ENCODE measurements around the gene PODXL. TPM values are rescaled to one million over a fixed set of nuclear protein-coding genes. Genes with fewer than 3 reads are reported as not detected.
A peak's percentile ranks its signal among the peaks of the same experiment; 100 is the strongest.

PODXL gene
- total and polyA plus RNA-seq, 2 of the 8 experiments (the other 6 are each of a cell fraction or from before 2014, with no cell fraction given): 638 to 925 TPM

GRCh38 chr7:131513245-131514061, 43.0 kb downstream of the PODXL start:
- H2AK5ac ChIP-seq (ENCODE audit: low read depth, low read length): no peak overlapping the region
- H4K8ac ChIP-seq (ENCODE audit: extremely low read depth, insufficient read depth, low read length): 0 out of 2 replicates have a peak overlapping the region, but pooled peaks have one; percentile 17
- ChIA-PET POLR2A (ENCODE audit: partially characterized antibody) (interaction anchor here (0.6 to 1.5 kb wide), 7 partner anchors 9 to 163 kb away, joined by 3 to 4 read pairs (median 4); no protein-coding TSS in a partner anchor), CTCF (ENCODE audit: partially characterized antibody) (interaction anchor here (0.6 to 6.7 kb wide), 24 partner anchors 9 to 491 kb away, joined by 3 to 60 read pairs (median 4); no protein-coding TSS in a partner anchor)
- peak overlapping the region in 1 of 2 experiments; percentile 0; a peak in 1 of 4 replicates for H3K4me2 ChIP-seq (ENCODE audit: insufficient read depth in 1 of 2, low read depth in 2 of 2, low read length in 2 of 2)
- no peaks in the 10 kb centered on the region for H3K9me3 ChIP-seq (ENCODE audit: insufficient read depth in 2 of 2, low read depth in 1 of 2, low read length in 1 of 2)
- peaks cover 26 to 53% (median 31%) of the 10 kb centered on the region in 4 experiments for H3K36me3 ChIP-seq (ENCODE audit: control insufficient read depth in 2 of 4, insufficient read depth in 4 of 4, low read length in 3 of 4)
- WGBS, 2 experiments (ENCODE audit: extremely low coverage in 1 of 2, insufficient coverage in 1 of 2, insufficient read length in 1 of 2, insufficient replicate concordance in 2 of 2, low coverage in 1 of 2, low lambda C conversion rate in 2 of 2, missing lambda C conversion rate in 1 of 2): 45% methylated on average over 11 of the region's 11 CpGs; no CpG with 5 or more reads in 1 of the 2 experiments
- peak overlapping the region; percentile 25; the same call in 1 of the 2 replicates for H3K27ac ChIP-seq (ENCODE audit: low read depth, low read length)
- no peak overlapping the region for H3K9ac ChIP-seq (replicated peaks in 1 of 4; ENCODE audit: extremely low read depth in 1 of 4, low read depth in 3 of 4, low read length in 3 of 4)
- H3K56ac ChIP-seq (replicated peaks; ENCODE audit: insufficient read length, low read depth, low read length): no peak overlapping the region
- H3K23me2 ChIP-seq (ENCODE audit: low read depth, low read length): no peaks in the 10 kb centered on the region
- H4K5ac ChIP-seq (ENCODE audit: insufficient read length, low read depth, low read length): no peak overlapping the region
- H3K4me1 ChIP-seq (replicated peaks in 1 of 4; ENCODE audit: control insufficient read depth in 3 of 4, insufficient read depth in 4 of 4, low read length in 3 of 4): peaks cover 0 to 8% (median 3%) of the 10 kb centered on the region in 4 experiments; a peak in 5 of 7 replicates
- H2BK20ac ChIP-seq (ENCODE audit: low read length): no peak overlapping the region
- no peak overlapping the region for H2AFZ ChIP-seq (ENCODE audit: low read length)
- H2BK120ac ChIP-seq (replicated peaks; ENCODE audit: low read depth, low read length): no peak overlapping the region
- peak overlapping the region; percentile 40 for H3K4ac ChIP-seq (replicated peaks; ENCODE audit: insufficient read length, low read depth, low read length)
- H3K79me1 ChIP-seq (ENCODE audit: low read depth, low read length): peaks cover 11% of the 10 kb centered on the region
- H3K79me2 ChIP-seq (ENCODE audit: control insufficient read depth in 1 of 2, insufficient read depth in 2 of 2, low read length in 2 of 2): peaks cover 33 to 95% of the 10 kb centered on the region in 2 experiments
- no peak overlapping the region for H2BK15ac ChIP-seq (ENCODE audit: low read length)
- DNase-seq (ENCODE audit: low read depth in 1 of 2, low spot score in 2 of 2): peak; percentile 74 to 94
- H3K4me3 ChIP-seq (ENCODE audit: extremely low read depth in 1 of 4, insufficient read depth in 2 of 4, low read depth in 3 of 4, low read length in 4 of 4): no peak overlapping the region
- H2BK5ac ChIP-seq (ENCODE audit: low read depth, low read length): no peak overlapping the region; the same call in 1 of the 2 replicates
- no peak overlapping the region for H2BK12ac ChIP-seq (ENCODE audit: low read depth, low read length)
- no peaks in the 10 kb centered on the region for H3K27me3 ChIP-seq (replicated peaks in 1 of 4; ENCODE audit: control insufficient read depth in 3 of 4, extremely low read depth in 1 of 4, insufficient read depth in 3 of 4, low read length in 3 of 4)
- H3K23ac ChIP-seq (ENCODE audit: insufficient read length): no peak overlapping the region
- no peak overlapping the region for H3K14ac ChIP-seq (ENCODE audit: insufficient read length)
- peaks cover 54 to 56% of the 10 kb centered on the region in 2 experiments for H4K20me1 ChIP-seq (replicated peaks in 1 of 2; ENCODE audit: control insufficient read depth in 1 of 2, insufficient read depth in 2 of 2, low read length in 2 of 2)
- no peak for FAIRE-seq
- no peak overlapping the region for H4K91ac ChIP-seq (replicated peaks; ENCODE audit: insufficient read length, low read length)
- peak overlapping the region; percentile 38; the same call in 1 of the 2 replicates for H3K18ac ChIP-seq (ENCODE audit: extremely low read depth, low read length)
- no peak for TF ChIP-seq SP2 (IDR thresholded peaks at IDR 0.05; ENCODE audit: low read length)
- peak; percentile 92 for TF ChIP-seq JUND (IDR thresholded peaks at IDR 0.05; ENCODE audit: low read length)
- TF ChIP-seq JUN (IDR thresholded peaks at IDR 0.05; ENCODE audit: low read depth, low read length): peak; percentile 65; the same call in 1 of the 2 replicates
- TF ChIP-seq CEBPB (IDR thresholded peaks at IDR 0.05; ENCODE audit: low read depth, low read length): 0 out of 2 replicates have a peak, but pooled peaks have one; percentile 28
- TF ChIP-seq YY1 (IDR thresholded peaks at IDR 0.05; ENCODE audit: low read depth, low read length): peak; percentile 64; the same call in 1 of the 2 replicates
- peak; percentile 82 for TF ChIP-seq CREB1 (IDR thresholded peaks at IDR 0.05)
- TF ChIP-seq CBX8 (IDR thresholded peaks at IDR 0.05; ENCODE audit: borderline replicate concordance, low read depth, low read length): no peak
- TF ChIP-seq SP4 (IDR thresholded peaks at IDR 0.05; ENCODE audit: low read length): no peak
- TF ChIP-seq ATF2 (IDR thresholded peaks at IDR 0.05; ENCODE audit: low read length): peak; percentile 98
- no peak for TF ChIP-seq BACH1 (IDR thresholded peaks at IDR 0.05; ENCODE audit: low read length)

All from H1 (cell line).